ENCODE results near the gene SUCLG1.

DNA sequence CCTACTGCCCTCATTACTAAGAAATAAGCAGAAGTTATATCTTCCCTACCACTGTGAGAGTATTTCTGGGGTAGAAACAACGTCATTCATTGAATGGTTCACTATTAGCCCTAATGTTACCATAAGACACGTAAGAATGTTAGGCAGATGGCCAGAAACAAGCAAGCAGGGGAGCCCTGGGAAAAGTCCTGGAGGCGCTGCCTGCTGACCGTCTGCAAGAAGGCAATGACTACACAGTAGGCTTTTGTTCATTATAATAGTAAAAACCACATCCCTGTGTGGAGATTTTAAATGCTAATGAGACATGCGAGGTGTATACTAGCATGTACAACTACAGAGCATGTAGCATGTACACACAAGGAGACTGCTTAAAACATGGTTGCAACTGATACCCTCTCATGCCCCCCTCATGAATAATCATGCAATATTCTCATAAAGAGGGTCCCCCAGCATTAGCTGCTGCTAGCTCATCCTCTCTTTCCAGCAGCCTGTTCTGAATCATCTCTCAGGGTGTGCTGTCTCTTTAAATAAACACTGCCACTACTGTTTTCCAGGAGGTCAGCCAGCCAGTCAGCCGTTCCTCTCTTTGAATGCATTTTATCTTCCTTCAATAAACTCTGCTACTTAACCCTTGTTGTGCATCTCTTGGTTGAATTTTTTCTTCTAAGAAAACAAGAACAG, 23.6 kb downstream of the SUCLG1 start:
- TF ChIP-seq, protein P1, sequence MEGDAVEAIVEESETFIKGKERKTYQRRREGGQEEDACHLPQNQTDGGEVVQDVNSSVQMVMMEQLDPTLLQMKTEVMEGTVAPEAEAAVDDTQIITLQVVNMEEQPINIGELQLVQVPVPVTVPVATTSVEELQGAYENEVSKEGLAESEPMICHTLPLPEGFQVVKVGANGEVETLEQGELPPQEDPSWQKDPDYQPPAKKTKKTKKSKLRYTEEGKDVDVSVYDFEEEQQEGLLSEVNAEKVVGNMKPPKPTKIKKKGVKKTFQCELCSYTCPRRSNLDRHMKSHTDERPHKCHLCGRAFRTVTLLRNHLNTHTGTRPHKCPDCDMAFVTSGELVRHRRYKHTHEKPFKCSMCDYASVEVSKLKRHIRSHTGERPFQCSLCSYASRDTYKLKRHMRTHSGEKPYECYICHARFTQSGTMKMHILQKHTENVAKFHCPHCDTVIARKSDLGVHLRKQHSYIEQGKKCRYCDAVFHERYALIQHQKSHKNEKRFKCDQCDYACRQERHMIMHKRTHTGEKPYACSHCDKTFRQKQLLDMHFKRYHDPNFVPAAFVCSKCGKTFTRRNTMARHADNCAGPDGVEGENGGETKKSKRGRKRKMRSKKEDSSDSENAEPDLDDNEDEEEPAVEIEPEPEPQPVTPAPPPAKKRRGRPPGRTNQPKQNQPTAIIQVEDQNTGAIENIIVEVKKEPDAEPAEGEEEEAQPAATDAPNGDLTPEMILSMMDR (IDR thresholded peaks at IDR 0.05) = no peak
- TF ChIP-seq, protein P2, sequence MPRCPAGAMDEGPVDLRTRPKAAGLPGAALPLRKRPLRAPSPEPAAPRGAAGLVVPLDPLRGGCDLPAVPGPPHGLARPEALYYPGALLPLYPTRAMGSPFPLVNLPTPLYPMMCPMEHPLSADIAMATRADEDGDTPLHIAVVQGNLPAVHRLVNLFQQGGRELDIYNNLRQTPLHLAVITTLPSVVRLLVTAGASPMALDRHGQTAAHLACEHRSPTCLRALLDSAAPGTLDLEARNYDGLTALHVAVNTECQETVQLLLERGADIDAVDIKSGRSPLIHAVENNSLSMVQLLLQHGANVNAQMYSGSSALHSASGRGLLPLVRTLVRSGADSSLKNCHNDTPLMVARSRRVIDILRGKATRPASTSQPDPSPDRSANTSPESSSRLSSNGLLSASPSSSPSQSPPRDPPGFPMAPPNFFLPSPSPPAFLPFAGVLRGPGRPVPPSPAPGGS (IDR thresholded peaks at IDR 0.05) = no peak
- TF ChIP-seq POLR2A (IDR thresholded peaks at IDR 0.05; ENCODE audit: low read length) (no peak), RAD21 (conservative IDR thresholded peaks at IDR 0.05 in 1 of 2, IDR thresholded peaks at IDR 0.05 in 1 of 2) (no peak), EP300 (IDR thresholded peaks at IDR 0.05) (no peak)
- TF ChIP-seq, protein P3, sequence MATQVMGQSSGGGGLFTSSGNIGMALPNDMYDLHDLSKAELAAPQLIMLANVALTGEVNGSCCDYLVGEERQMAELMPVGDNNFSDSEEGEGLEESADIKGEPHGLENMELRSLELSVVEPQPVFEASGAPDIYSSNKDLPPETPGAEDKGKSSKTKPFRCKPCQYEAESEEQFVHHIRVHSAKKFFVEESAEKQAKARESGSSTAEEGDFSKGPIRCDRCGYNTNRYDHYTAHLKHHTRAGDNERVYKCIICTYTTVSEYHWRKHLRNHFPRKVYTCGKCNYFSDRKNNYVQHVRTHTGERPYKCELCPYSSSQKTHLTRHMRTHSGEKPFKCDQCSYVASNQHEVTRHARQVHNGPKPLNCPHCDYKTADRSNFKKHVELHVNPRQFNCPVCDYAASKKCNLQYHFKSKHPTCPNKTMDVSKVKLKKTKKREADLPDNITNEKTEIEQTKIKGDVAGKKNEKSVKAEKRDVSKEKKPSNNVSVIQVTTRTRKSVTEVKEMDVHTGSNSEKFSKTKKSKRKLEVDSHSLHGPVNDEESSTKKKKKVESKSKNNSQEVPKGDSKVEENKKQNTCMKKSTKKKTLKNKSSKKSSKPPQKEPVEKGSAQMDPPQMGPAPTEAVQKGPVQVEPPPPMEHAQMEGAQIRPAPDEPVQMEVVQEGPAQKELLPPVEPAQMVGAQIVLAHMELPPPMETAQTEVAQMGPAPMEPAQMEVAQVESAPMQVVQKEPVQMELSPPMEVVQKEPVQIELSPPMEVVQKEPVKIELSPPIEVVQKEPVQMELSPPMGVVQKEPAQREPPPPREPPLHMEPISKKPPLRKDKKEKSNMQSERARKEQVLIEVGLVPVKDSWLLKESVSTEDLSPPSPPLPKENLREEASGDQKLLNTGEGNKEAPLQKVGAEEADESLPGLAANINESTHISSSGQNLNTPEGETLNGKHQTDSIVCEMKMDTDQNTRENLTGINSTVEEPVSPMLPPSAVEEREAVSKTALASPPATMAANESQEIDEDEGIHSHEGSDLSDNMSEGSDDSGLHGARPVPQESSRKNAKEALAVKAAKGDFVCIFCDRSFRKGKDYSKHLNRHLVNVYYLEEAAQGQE (IDR thresholded peaks at IDR 0.05) = no peak
- TF ChIP-seq, protein P4, sequence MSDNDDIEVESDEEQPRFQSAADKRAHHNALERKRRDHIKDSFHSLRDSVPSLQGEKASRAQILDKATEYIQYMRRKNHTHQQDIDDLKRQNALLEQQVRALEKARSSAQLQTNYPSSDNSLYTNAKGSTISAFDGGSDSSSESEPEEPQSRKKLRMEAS (IDR thresholded peaks at IDR 0.05) = no peak
